ENCODE measurements around the gene IMMP1L. TPM values are rescaled to one million over a fixed set of nuclear protein-coding genes. Genes with fewer than 3 reads are reported as not detected.
A peak's percentile ranks its signal among the peaks of the same experiment; 100 is the strongest.

IMMP1L gene
- 10 to 100 TPM; 15.6 to 15.9 TPM for total RNA-seq

GRCh38 chr11:31509429-31510345, at the start of gene IMMP1L, which contains the start of gene ELP4:
Gene IMMP1L, minus strand, starts transcription at chr11:31509622. Its CDS starts 46,346 bp downstream, at chr11:31463276.
Gene ELP4, plus strand, starts transcription at chr11:31509767. Its CDS starts 18 bp downstream, at chr11:31509785.
- DNase-seq = peak; percentile 98
- CTCF ChIA-PET = no interaction called here
- H3K36me3 Mint-ChIP-seq (ENCODE audit: low read depth) = peaks cover 11% of the 10 kb centered on the region
- peak within 1 kb of the TSS; percentile 99 for H3K4me3 Mint-ChIP-seq
- H3K9me3 Mint-ChIP-seq = no peaks in the 10 kb centered on the region
- no peaks in the 10 kb centered on the region for H3K27me3 Mint-ChIP-seq (ENCODE audit: low read depth)
- intact Hi-C loops (cut with micrococcal nuclease) = loop anchor here (1.0 to 10.0 kb wide), 5 partner anchors 140 to 1185 kb away; partner anchors contain the start of genes ARL14EP, DCDC1, DNAJC24 and EIF3M
- H3K27ac Mint-ChIP-seq = peak within 1 kb of the TSS; percentile 90
- H3K4me1 Mint-ChIP-seq (ENCODE audit: low read depth) = peaks cover 36% of the 10 kb centered on the region

GRCh38 chr11:31558001-31558400, 48.6 kb upstream of the IMMP1L start:
- CTCF ChIA-PET = no interaction called here
- Mint-ChIP-seq H3K9me3 (no peaks in the 10 kb centered on the region), H3K27ac (no peak overlapping the region), H3K36me3 (ENCODE audit: low read depth) (peaks cover 3% of the 10 kb centered on the region), H3K4me1 (ENCODE audit: low read depth) (no peaks in the 10 kb centered on the region), H3K4me3 (no peak overlapping the region), H3K27me3 (ENCODE audit: low read depth) (no peaks in the 10 kb centered on the region)
- intact Hi-C loops (cut with micrococcal nuclease) = no loop called here
- DNase-seq = no peak

- no peaks in the 10 kb centered on the region for H3K27me3 Mint-ChIP-seq (ENCODE audit: low read depth)
- H3K27ac Mint-ChIP-seq = no peak overlapping the region
- no peak for DNase-seq
- H3K4me3 Mint-ChIP-seq = no peak overlapping the region
- H3K4me1 Mint-ChIP-seq (ENCODE audit: low read depth) = no peaks in the 10 kb centered on the region
- H3K36me3 Mint-ChIP-seq (ENCODE audit: low read depth) = peaks cover 6% of the 10 kb centered on the region
- CTCF ChIA-PET = interaction anchor here (0.6 kb wide), 1 partner anchor 1623 kb away, joined by 3 read pairs; no protein-coding TSS in a partner anchor
- no peaks in the 10 kb centered on the region for H3K9me3 Mint-ChIP-seq
- intact Hi-C loops (cut with micrococcal nuclease) = no loop called here
These were observed 46.5 kb upstream of the IMMP1L start for GRCh38 chr11:31555938-31556337.

DNA sequence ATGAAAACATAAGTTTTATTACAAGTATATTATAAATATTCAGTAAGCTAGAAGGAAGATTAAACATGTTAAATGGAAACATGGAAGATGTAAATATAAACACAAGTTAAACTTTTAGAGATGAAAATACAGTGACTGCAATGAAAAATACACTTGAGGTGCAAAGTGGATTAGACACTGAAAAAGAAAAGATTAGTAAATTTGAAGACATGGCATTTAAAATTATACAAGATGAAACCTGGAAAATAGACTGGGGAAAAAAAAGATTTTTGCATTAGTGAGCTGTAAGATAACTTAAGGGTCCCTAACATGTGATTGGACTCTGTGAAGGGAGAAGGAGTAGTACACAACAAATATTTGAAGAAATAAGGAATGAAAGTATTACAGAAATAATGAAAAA, 33.4 kb upstream of the IMMP1L start:
- no peaks in the 10 kb centered on the region for H3K27me3 Mint-ChIP-seq (ENCODE audit: low read depth)
- H3K9me3 Mint-ChIP-seq = peaks cover 2% of the 10 kb centered on the region
- intact Hi-C loops (cut with micrococcal nuclease) = no loop called here
- peaks cover 29% of the 10 kb centered on the region for H3K36me3 Mint-ChIP-seq (ENCODE audit: low read depth)
- no peak overlapping the region for H3K27ac Mint-ChIP-seq
- H3K4me1 Mint-ChIP-seq (ENCODE audit: low read depth) = no peaks in the 10 kb centered on the region
- DNase-seq = no peak
- no peak overlapping the region for H3K4me3 Mint-ChIP-seq
- CTCF ChIA-PET = no interaction called here

DNA sequence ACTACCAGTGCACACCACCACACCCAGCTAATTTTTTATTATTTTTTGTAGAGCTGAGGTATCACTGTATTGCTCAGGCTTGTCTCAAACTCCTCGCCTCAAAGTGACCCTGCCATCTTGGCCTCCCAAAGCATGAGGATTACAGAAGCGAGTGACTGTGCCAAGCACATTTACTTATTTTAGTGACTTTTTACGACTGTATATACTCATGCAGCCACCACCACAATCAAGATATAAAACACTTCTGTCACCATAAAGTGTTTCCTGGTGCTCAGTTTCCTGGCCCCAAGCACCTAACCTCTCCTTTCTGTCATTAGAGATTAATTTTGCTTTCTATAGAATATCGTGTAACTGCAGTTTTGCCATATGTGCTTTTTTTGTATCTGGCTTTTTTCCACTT, 26.1 kb upstream of the IMMP1L start:
- no peak overlapping the region for H3K4me3 Mint-ChIP-seq
- DNase-seq = no peak
- no peaks in the 10 kb centered on the region for H3K4me1 Mint-ChIP-seq (ENCODE audit: low read depth)
- CTCF ChIA-PET = no interaction called here
- peaks cover 14% of the 10 kb centered on the region for H3K36me3 Mint-ChIP-seq (ENCODE audit: low read depth)
- H3K27ac Mint-ChIP-seq = no peak overlapping the region
- H3K27me3 Mint-ChIP-seq (ENCODE audit: low read depth) = no peaks in the 10 kb centered on the region
- no peaks in the 10 kb centered on the region for H3K9me3 Mint-ChIP-seq
- intact Hi-C loops (cut with micrococcal nuclease) = no loop called here

GRCh38 chr11:31531293-31531692, 21.9 kb upstream of the IMMP1L start:
- no peaks in the 10 kb centered on the region for H3K4me1 Mint-ChIP-seq (ENCODE audit: low read depth)
- CTCF ChIA-PET = no interaction called here
- intact Hi-C loops (cut with micrococcal nuclease) = no loop called here

DNA sequence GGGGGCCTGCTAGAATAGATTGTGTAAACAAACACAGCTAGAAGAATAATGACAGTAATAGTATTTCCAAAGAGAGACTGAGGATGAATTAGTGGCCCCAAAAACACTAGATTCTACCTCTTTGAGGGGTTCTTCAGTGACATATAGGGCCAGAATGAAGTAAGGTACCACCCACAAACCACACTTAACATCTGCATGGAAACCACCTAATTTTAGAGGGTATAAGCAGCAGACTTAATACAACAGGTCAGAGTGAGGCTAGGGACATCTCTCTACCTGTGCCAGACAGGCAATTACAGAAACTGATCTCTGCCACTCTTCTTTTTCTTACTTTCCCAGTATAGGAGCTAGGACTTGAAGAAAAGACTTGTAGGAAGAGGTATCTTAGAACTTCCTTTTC, 20.3 kb upstream of the IMMP1L start:
- Mint-ChIP-seq H3K4me3 (no peak overlapping the region), H3K4me1 (ENCODE audit: low read depth) (no peaks in the 10 kb centered on the region), H3K27ac (no peak overlapping the region), H3K9me3 (no peaks in the 10 kb centered on the region), H3K27me3 (ENCODE audit: low read depth) (no peaks in the 10 kb centered on the region), H3K36me3 (ENCODE audit: low read depth) (peaks cover 4% of the 10 kb centered on the region)
- CTCF ChIA-PET = no interaction called here
- intact Hi-C loops (cut with micrococcal nuclease) = no loop called here
- no peak for DNase-seq

More at GRCh38 chr11:31531293-31531692, 21.9 kb upstream of the IMMP1L start:
- H3K4me3 Mint-ChIP-seq = no peak overlapping the region
- peaks cover 4% of the 10 kb centered on the region for H3K36me3 Mint-ChIP-seq (ENCODE audit: low read depth)
- H3K27ac Mint-ChIP-seq = no peak overlapping the region
- H3K9me3 Mint-ChIP-seq = no peaks in the 10 kb centered on the region
- no peak for DNase-seq
- no peaks in the 10 kb centered on the region for H3K27me3 Mint-ChIP-seq (ENCODE audit: low read depth)

GRCh38 chr11:31529189-31529588, 19.8 kb upstream of the IMMP1L start:
- Mint-ChIP-seq H3K27ac (no peak overlapping the region), H3K27me3 (ENCODE audit: low read depth) (no peaks in the 10 kb centered on the region), H3K9me3 (no peaks in the 10 kb centered on the region), H3K4me3 (no peak overlapping the region), H3K36me3 (ENCODE audit: low read depth) (peaks cover 5% of the 10 kb centered on the region), H3K4me1 (ENCODE audit: low read depth) (no peaks in the 10 kb centered on the region)
- intact Hi-C loops (cut with micrococcal nuclease) = no loop called here
- CTCF ChIA-PET = no interaction called here
- DNase-seq = no peak

DNA sequence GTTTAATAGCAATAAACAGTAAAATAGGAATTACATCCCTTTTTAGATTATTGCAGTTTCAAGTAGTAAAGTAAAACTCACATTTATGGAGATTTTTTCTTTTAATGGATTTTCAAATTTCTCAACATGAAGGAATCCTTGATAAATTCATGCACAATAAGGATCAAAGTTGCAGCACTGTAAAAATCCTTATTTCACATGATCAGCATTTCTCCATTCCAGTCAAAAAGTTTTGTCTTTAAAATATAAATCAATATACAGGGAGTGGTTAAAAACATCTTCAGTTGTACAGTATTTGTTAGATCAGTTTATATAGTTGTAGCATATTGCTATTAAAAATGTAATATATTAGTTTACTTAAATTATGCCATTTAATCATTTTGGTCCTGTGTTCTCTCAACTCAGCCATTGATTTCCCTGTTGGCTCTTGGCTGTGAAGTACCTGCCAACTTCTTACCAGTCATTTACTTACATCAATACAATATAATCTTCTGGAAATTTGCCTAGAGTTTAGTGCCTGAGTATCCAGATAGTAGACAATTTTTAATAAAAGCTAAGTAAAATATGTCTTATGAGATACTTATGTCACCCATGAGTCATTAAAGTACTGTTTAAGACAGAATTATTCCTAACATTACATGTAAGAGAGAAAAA, 12.2 kb upstream of the IMMP1L start:
- intact Hi-C loops (cut with micrococcal nuclease) = no loop called here
- no peak for DNase-seq
- CTCF ChIA-PET = no interaction called here
- Mint-ChIP-seq H3K36me3 (ENCODE audit: low read depth) (peaks cover 3% of the 10 kb centered on the region), H3K4me1 (ENCODE audit: low read depth) (no peaks in the 10 kb centered on the region), H3K27ac (no peak overlapping the region), H3K27me3 (ENCODE audit: low read depth) (no peaks in the 10 kb centered on the region), H3K9me3 (no peaks in the 10 kb centered on the region), H3K4me3 (no peak overlapping the region)

DNA sequence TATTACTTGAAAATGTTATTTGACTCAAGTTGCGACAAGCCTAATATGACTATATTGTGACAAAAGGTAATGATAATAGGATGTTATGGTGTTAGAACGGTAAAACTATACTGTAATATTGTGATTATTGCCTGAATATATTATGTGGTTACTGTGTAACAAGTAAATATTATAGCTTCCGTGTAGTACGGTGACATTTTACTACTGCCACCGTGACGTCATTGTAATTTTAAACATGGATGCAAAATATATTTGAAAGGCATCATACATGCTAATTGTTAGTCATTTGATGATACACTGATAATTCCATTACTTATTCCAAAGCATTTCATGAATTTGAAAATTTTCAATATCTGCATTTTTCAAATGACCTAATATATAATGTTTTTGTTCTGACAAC, 2.7 kb upstream of the IMMP1L start:
- Mint-ChIP-seq H3K36me3 (ENCODE audit: low read depth) (no peaks in the 10 kb centered on the region), H3K27ac (no peak overlapping the region), H3K27me3 (ENCODE audit: low read depth) (no peaks in the 10 kb centered on the region), H3K9me3 (no peaks in the 10 kb centered on the region), H3K4me3 (no peak overlapping the region), H3K4me1 (ENCODE audit: low read depth) (peaks cover 27% of the 10 kb centered on the region)
- DNase-seq = no peak
- intact Hi-C loops (cut with micrococcal nuclease) = no loop called here
- CTCF ChIA-PET = no interaction called here

- peak overlapping the region; percentile 90 for H3K27ac Mint-ChIP-seq
- peak overlapping the region; percentile 99 for H3K4me3 Mint-ChIP-seq
- intact Hi-C loops (cut with micrococcal nuclease) = loop anchor here (1.0 to 10.0 kb wide), 5 partner anchors 140 to 1184 kb away; partner anchors contain the start of genes ARL14EP, DCDC1, DNAJC24 and EIF3M
- peaks cover 39% of the 10 kb centered on the region for H3K4me1 Mint-ChIP-seq (ENCODE audit: low read depth)
- H3K36me3 Mint-ChIP-seq (ENCODE audit: low read depth) = peaks cover 15% of the 10 kb centered on the region
- H3K27me3 Mint-ChIP-seq (ENCODE audit: low read depth) = no peaks in the 10 kb centered on the region
- no peaks in the 10 kb centered on the region for H3K9me3 Mint-ChIP-seq
- CTCF ChIA-PET = no interaction called here
- DNase-seq = no peak
These were observed 382 bp downstream of the IMMP1L start for GRCh38 chr11:31509051-31509428.

- CTCF ChIA-PET = interaction anchor here (0.6 kb wide), 1 partner anchor 145 kb away, joined by 3 read pairs; no protein-coding TSS in a partner anchor
- H3K4me1 Mint-ChIP-seq (ENCODE audit: low read depth) = peaks cover 18% of the 10 kb centered on the region
- no peaks in the 10 kb centered on the region for H3K27me3 Mint-ChIP-seq (ENCODE audit: low read depth)
- intact Hi-C loops (cut with micrococcal nuclease) = loop anchor here (10.0 kb wide), 1 partner anchor 1176 kb away; the partner anchor contains the start of gene ARL14EP
- no peak overlapping the region for H3K4me3 Mint-ChIP-seq
- no peaks in the 10 kb centered on the region for H3K9me3 Mint-ChIP-seq
- no peak for DNase-seq
- no peak overlapping the region for H3K27ac Mint-ChIP-seq
- H3K36me3 Mint-ChIP-seq (ENCODE audit: low read depth) = peaks cover 22% of the 10 kb centered on the region
These were observed 8.9 kb downstream of the IMMP1L start for GRCh38 chr11:31500560-31500959.

Data from activated naive CD4-positive, alpha-beta T cell treated with anti-CD3 and anti-CD28 coated beads for 36 hours (primary cell).